HCT116 (cell line): ENCODE measurements around the gene C19orf85. TPM values are rescaled to one million over a fixed set of nuclear protein-coding genes. Genes with fewer than 3 reads are reported as not detected.

ENCODE experiments used
- ATAC-seq: fragments of 200-7000 bp; cut with Tn5 transposase; 2 replicates; pipeline ENCODE4 v1.9.1; 2020; ENCODE audit warnings: mild to moderate bottlenecking, moderate library complexity
- BruUV-seq: library from RNA; stranded (reverse); fragments of 400-500 nt; replicated peaks from 2 replicates; lab custom pipeline; 2021; lab: Mats Ljungman, UMichigan
- CTCF ChIA-PET: fragments of 300-600 bp; sonication (Branson Sonifier 250); formaldehyde crosslinking; loops from one replicate; lab custom pipeline; 2021; ENCODE audit warnings: antibody characterized with exemption; lab: Charles Lee
- POLR2A ChIA-PET: fragments of 300-600, 350-600 bp; sonication (Branson Sonifier 250); formaldehyde crosslinking; loops from one replicate; lab custom pipeline; 2021; ENCODE audit warnings: antibody characterized with exemption; lab: Charles Lee
- RAD21 ChIA-PET, 2 experiments: fragments of 300-600 bp; sonication (Branson Sonifier 250); formaldehyde crosslinking; loops; one replicate each; lab custom pipeline; 2023; ENCODE audit warnings: low total read pairs in 2 of 2; ENCODE audit not compliant: uncharacterized antibody in 2 of 2, unreplicated experiment in 2 of 2, low non-redundant PET in 1 of 2; lab: Charles Lee
- DNase-seq: peaks from one replicate; pipeline ENCODE4 v3.0.0-alpha.2; 2010; ENCODE audit warnings: low read depth, low spot score
- H2AFZ ChIP-seq: fragments of 200-600 bp; shearing (Covaris generic), sonication (generic); 2 replicates; pipeline ENCODE4 v1.6.1; 2017; ENCODE audit warnings: low read depth, mixed run types, mixed read lengths, antibody characterized with exemption, low read length; ENCODE audit not compliant: poor library complexity, severe bottlenecking
- H3K27ac ChIP-seq: 2 replicates; pipeline ENCODE4 v1.5.1; 2012; ENCODE audit warnings: low read depth, low read length
- H3K27me3 ChIP-seq: fragments of 200-600 bp; sonication (generic); 2 replicates; pipeline ENCODE4 v1.6.1; 2016; ENCODE audit warnings: mixed run types, low read length, mixed read lengths; ENCODE audit not compliant: insufficient read depth
- H3K36me3 ChIP-seq, 2 experiments: fragments of 200-500 bp in 1 of 2; fragments of 200-600 bp in 1 of 2; sonication (Bioruptor generic) in 1 of 2; sonication (generic) in 1 of 2; 2 replicates each; pipeline versions ENCODE4 v1.5.1 to v1.6.1; 2014 to 2016; ENCODE audit warnings: low read length in 2 of 2, inconsistent platforms in 1 of 2, mixed read lengths in 1 of 2, mixed run types in 1 of 2; ENCODE audit not compliant: insufficient read depth in 2 of 2, control insufficient read depth in 1 of 2
- H3K4me1 ChIP-seq, 2 experiments: fragments of 200-600 bp in 1 of 2; sonication (generic) in 1 of 2; 2 replicates each; pipeline versions ENCODE4 v1.5.1 to v1.6.1; 2012 to 2017; ENCODE audit warnings: low read length in 2 of 2, inconsistent platforms in 1 of 2, mild to moderate bottlenecking in 1 of 2, mixed read lengths in 1 of 2, mixed run types in 1 of 2, moderate library complexity in 1 of 2; ENCODE audit not compliant: insufficient read depth in 2 of 2, control insufficient read depth in 1 of 2
- H3K4me2 ChIP-seq: fragments of 200-600 bp; sonication (generic); 2 replicates; pipeline ENCODE4 v1.6.1; 2017; ENCODE audit warnings: mixed run types, low read length, mixed read lengths
- H3K4me3 ChIP-seq, 2 experiments: fragments of 200-600 bp in 1 of 2; sonication (generic) in 1 of 2; replicated peaks in 1 of 2; 2 replicates each; pipeline ENCODE4 v1.5.1; 2011 to 2016; ENCODE audit warnings: low read length in 2 of 2, control low read depth in 1 of 2, low read depth in 1 of 2, mild to moderate bottlenecking in 1 of 2, mixed read lengths in 1 of 2, mixed run types in 1 of 2
- H3K79me2 ChIP-seq: fragments of 200-600 bp; sonication (generic); 2 replicates; pipeline ENCODE4 v1.6.1; 2017; ENCODE audit warnings: mild to moderate bottlenecking, mixed run types, low read length, moderate library complexity, mixed read lengths; ENCODE audit not compliant: insufficient read depth
- H3K9ac ChIP-seq: fragments of 200-600 bp; sonication (generic); 2 replicates; pipeline ENCODE4 v1.6.1; 2016; ENCODE audit warnings: low read length, mixed read lengths
- H3K9me2 ChIP-seq: fragments of 200-600 bp; sonication (generic), shearing (Covaris generic); 2 replicates; pipeline ENCODE4 v1.6.1; 2017; ENCODE audit warnings: mixed run types, mild to moderate bottlenecking, moderate library complexity; ENCODE audit not compliant: insufficient read depth
- H3K9me3 ChIP-seq, 2 experiments: fragments of 200-500 bp in 1 of 2; fragments of 200-600 bp in 1 of 2; sonication (Bioruptor generic) in 1 of 2; sonication (generic) in 1 of 2; 2 replicates each; pipeline ENCODE4 v1.6.1; 2014 to 2017; ENCODE audit warnings: low read length in 2 of 2, mixed read lengths in 2 of 2, inconsistent platforms in 1 of 2, low read depth in 1 of 2, mild to moderate bottlenecking in 1 of 2, mixed run types in 1 of 2, moderate library complexity in 1 of 2; ENCODE audit not compliant: control insufficient read depth in 1 of 2, insufficient read depth in 1 of 2
- H4K20me1 ChIP-seq: fragments of 200-600 bp; sonication (generic), shearing (Covaris generic); 2 replicates; pipeline ENCODE4 v1.6.1; 2017; ENCODE audit warnings: mixed run types, mild to moderate bottlenecking, moderate library complexity; ENCODE audit not compliant: insufficient read depth
- CBX3 ChIP-seq: IDR thresholded peaks from 2 replicates; pipeline ENCODE4 v1.6.1; 2012; ENCODE audit warnings: low read depth
- EGR1 ChIP-seq: IDR thresholded peaks from 2 replicates; pipeline ENCODE4 v1.6.1; 2012; ENCODE audit warnings: low read depth
- ELF1 ChIP-seq: IDR thresholded peaks from 2 replicates; pipeline ENCODE4 v1.6.1; 2012; ENCODE audit warnings: low read depth, borderline replicate concordance
- EZH2 ChIP-seq: fragments of 200-600 bp; sonication (generic); IDR thresholded peaks from 2 replicates; pipeline ENCODE4 v1.6.1; 2017; ENCODE audit warnings: antibody characterized with exemption, mixed run types
- EZH2phosphoT487 ChIP-seq: fragments of 200-600 bp; IDR thresholded peaks from 2 replicates; pipeline ENCODE4 v1.6.1; 2018; ENCODE audit warnings: antibody characterized with exemption, borderline replicate concordance
- POLR2A ChIP-seq: IDR thresholded peaks from 2 replicates; pipeline ENCODE4 v1.7.0; 2011; ENCODE audit warnings: borderline replicate concordance; ENCODE audit not compliant: insufficient read depth, insufficient read length; ENCODE audit errors: extremely low read depth
- RAD21 ChIP-seq: IDR thresholded peaks from 2 replicates; pipeline ENCODE4 v1.6.1; 2012; ENCODE audit warnings: low read depth, mild to moderate bottlenecking
- SIN3A ChIP-seq: IDR thresholded peaks from 2 replicates; pipeline ENCODE4 v1.6.1; 2012; ENCODE audit warnings: low read depth
- SRF ChIP-seq: IDR thresholded peaks from 2 replicates; pipeline ENCODE4 v1.6.1; 2012; ENCODE audit warnings: low read depth
- YY1 ChIP-seq: IDR thresholded peaks from 2 replicates; pipeline ENCODE4 v1.6.1; 2011; ENCODE audit warnings: low read length, low read depth, moderate library complexity, mild to moderate bottlenecking; ENCODE audit not compliant: insufficient replicate concordance; ENCODE audit errors: extremely low read depth
- intact Hi-C: fragments of 100-400 bp; cut with micrococcal nuclease; formaldehyde crosslinking; loops from 2 replicates; pipeline ENCODE4 v1.10.0; 2022
- total RNA-seq: library from RNA; stranded (reverse); gene quantifications from one replicate; pipeline ENCODE4 v1.2.1, GENCODE V29; 2021; ENCODE audit not compliant: unreplicated experiment
- TF ChIP-seq, protein P1 (sequence below): IDR thresholded peaks from 2 replicates; pipeline ENCODE4 v1.6.1; 2012; ENCODE audit warnings: low read depth
- TF ChIP-seq, protein P2 (sequence below), 3 experiments: fragments of 200-600 bp in 1 of 3; sonication (generic) in 1 of 3; IDR thresholded peaks in 2 of 3; conservative IDR thresholded peaks in 1 of 3; 2 replicates each; pipeline ENCODE4 v1.5.1; 2012 to 2017; ENCODE audit warnings: low read depth in 2 of 3, low read length in 2 of 3, antibody characterized with exemption in 1 of 3, borderline replicate concordance in 1 of 3, control low read depth in 1 of 3, mild to moderate bottlenecking in 1 of 3, mixed read lengths in 1 of 3, mixed run types in 1 of 3, moderate library complexity in 1 of 3; ENCODE audit not compliant: insufficient read depth in 1 of 3
- TF ChIP-seq, protein P3 (sequence below): IDR thresholded peaks from 2 replicates; pipeline ENCODE4 v1.6.1; 2011; ENCODE audit warnings: mild to moderate bottlenecking, low read length, moderate library complexity; ENCODE audit not compliant: insufficient replicate concordance; ENCODE audit errors: extremely low read depth
- TF ChIP-seq, protein P4 (sequence below): IDR thresholded peaks from 2 replicates; pipeline ENCODE4 v1.6.1; 2012

The C19orf85 gene
- total RNA-seq, 1 experiment from 2014 or later, result 0.34 TPM

DNA sequence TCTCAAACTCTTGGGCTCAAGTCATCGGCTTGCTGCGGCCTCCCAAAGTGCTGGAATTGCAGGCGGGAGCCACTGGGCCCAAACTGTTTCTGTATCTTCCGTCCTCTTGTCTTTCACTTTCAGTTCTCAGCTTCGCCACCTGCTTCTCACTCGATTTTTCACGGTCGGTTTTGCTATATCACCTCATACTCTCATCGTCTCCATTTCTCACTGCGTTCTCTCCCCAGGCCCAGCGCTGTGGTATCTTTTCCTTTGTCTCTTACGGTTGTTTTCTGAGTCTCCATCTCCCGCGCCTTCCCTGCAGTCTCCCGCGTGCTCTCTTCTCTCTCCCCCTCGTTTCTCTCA is 38.6 kb upstream of the C19orf85 start:
- Histone ChIP-seq H3K27me3 (no peaks in the 10 kb centered on the region), H3K79me2 (no peaks in the 10 kb centered on the region), H3K4me2 (no peak overlapping the region), H2AFZ (no peak overlapping the region), H3K9me3 (no peaks in the 10 kb centered on the region), H3K27ac (no peak overlapping the region), H3K9me2 (no peaks in the 10 kb centered on the region), H3K4me1 (peaks cover 0 to 4% of the 10 kb centered on the region in 2 experiments; a peak in 1 of 4 replicates), H3K4me3 (no peak overlapping the region), H3K36me3 (no peaks in the 10 kb centered on the region), H3K9ac (no peak overlapping the region)
- ChIA-PET POLR2A (interaction anchor here (1.2 kb wide), 1 partner anchor 95 kb away, joined by 5 read pairs; the partner anchor contains the start of gene UBE2S), RAD21 (interaction anchor here in 1 of 2 experiments (1.2 kb wide), 2 partner anchors 36 to 362 kb away, joined by 3 read pairs; no protein-coding TSS in a partner anchor)
- no TSS peak for BruUV-seq
- no peak for ATAC-seq
- no peak for TF ChIP-seq SRF
- TF ChIP-seq ELF1, result no peak
- no peak for TF ChIP-seq EGR1
- TF ChIP-seq, protein P1, sequence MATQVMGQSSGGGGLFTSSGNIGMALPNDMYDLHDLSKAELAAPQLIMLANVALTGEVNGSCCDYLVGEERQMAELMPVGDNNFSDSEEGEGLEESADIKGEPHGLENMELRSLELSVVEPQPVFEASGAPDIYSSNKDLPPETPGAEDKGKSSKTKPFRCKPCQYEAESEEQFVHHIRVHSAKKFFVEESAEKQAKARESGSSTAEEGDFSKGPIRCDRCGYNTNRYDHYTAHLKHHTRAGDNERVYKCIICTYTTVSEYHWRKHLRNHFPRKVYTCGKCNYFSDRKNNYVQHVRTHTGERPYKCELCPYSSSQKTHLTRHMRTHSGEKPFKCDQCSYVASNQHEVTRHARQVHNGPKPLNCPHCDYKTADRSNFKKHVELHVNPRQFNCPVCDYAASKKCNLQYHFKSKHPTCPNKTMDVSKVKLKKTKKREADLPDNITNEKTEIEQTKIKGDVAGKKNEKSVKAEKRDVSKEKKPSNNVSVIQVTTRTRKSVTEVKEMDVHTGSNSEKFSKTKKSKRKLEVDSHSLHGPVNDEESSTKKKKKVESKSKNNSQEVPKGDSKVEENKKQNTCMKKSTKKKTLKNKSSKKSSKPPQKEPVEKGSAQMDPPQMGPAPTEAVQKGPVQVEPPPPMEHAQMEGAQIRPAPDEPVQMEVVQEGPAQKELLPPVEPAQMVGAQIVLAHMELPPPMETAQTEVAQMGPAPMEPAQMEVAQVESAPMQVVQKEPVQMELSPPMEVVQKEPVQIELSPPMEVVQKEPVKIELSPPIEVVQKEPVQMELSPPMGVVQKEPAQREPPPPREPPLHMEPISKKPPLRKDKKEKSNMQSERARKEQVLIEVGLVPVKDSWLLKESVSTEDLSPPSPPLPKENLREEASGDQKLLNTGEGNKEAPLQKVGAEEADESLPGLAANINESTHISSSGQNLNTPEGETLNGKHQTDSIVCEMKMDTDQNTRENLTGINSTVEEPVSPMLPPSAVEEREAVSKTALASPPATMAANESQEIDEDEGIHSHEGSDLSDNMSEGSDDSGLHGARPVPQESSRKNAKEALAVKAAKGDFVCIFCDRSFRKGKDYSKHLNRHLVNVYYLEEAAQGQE, result no peak
- TF ChIP-seq, protein P2, sequence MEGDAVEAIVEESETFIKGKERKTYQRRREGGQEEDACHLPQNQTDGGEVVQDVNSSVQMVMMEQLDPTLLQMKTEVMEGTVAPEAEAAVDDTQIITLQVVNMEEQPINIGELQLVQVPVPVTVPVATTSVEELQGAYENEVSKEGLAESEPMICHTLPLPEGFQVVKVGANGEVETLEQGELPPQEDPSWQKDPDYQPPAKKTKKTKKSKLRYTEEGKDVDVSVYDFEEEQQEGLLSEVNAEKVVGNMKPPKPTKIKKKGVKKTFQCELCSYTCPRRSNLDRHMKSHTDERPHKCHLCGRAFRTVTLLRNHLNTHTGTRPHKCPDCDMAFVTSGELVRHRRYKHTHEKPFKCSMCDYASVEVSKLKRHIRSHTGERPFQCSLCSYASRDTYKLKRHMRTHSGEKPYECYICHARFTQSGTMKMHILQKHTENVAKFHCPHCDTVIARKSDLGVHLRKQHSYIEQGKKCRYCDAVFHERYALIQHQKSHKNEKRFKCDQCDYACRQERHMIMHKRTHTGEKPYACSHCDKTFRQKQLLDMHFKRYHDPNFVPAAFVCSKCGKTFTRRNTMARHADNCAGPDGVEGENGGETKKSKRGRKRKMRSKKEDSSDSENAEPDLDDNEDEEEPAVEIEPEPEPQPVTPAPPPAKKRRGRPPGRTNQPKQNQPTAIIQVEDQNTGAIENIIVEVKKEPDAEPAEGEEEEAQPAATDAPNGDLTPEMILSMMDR (IDR thresholded peaks at IDR 0.05 in 2 of 3, conservative IDR thresholded peaks at IDR 0.05 in 1 of 3; ENCODE audit: borderline replicate concordance in 1 of 3, insufficient read depth in 1 of 3, low read depth in 2 of 3, low read length in 2 of 3), result no peak
- no peak for TF ChIP-seq CBX3
- no peak for TF ChIP-seq EZH2phosphoT487
- TF ChIP-seq, protein P3, sequence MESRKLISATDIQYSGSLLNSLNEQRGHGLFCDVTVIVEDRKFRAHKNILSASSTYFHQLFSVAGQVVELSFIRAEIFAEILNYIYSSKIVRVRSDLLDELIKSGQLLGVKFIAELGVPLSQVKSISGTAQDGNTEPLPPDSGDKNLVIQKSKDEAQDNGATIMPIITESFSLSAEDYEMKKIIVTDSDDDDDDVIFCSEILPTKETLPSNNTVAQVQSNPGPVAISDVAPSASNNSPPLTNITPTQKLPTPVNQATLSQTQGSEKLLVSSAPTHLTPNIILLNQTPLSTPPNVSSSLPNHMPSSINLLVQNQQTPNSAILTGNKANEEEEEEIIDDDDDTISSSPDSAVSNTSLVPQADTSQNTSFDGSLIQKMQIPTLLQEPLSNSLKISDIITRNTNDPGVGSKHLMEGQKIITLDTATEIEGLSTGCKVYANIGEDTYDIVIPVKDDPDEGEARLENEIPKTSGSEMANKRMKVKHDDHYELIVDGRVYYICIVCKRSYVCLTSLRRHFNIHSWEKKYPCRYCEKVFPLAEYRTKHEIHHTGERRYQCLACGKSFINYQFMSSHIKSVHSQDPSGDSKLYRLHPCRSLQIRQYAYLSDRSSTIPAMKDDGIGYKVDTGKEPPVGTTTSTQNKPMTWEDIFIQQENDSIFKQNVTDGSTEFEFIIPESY, result no peak
- no peak for TF ChIP-seq RAD21
- no peak for TF ChIP-seq YY1
- TF ChIP-seq, protein P4, sequence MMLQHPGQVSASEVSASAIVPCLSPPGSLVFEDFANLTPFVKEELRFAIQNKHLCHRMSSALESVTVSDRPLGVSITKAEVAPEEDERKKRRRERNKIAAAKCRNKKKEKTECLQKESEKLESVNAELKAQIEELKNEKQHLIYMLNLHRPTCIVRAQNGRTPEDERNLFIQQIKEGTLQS, result no peak
- TF ChIP-seq POLR2A, result no peak
- no peak for TF ChIP-seq EZH2
- TF ChIP-seq SIN3A, result no peak
- TF ChIP-seq, all 23 proteins: peak for 0
- CTCF ChIA-PET, result interaction anchor here (0.8 to 1.4 kb wide), 7 partner anchors 8 to 622 kb away, joined by 3 to 8 read pairs (median 5); no protein-coding TSS in a partner anchor
- intact Hi-C loops, result no loop called here
- DNase-seq, result no peak
- no peaks in the 10 kb centered on the region for H4K20me1 ChIP-seq
